Dermis microvascular lymphatic vessel endothelial cell (primary cell): ENCODE data around the gene ACVR2B. TPM values are rescaled to one million over a fixed set of nuclear protein-coding genes. Genes with fewer than 3 reads are reported as not detected.
"Not testable (repeated sequence)": the region's sequence is repeated elsewhere in the genome, so short reads cannot be mapped to it uniquely, and the experiment has no call there.

Experiments used
- DNase-seq, 2 donors: peaks; one replicate each; pipeline versions ENCODE4 v3.0.0 to v3.0.0-alpha.2; 2010; ENCODE audit warnings: low read depth in 2 of 2
- total RNA-seq: library from RNA; depleted of rRNA; stranded (reverse); fragments of >200 nt; gene quantifications from 2 replicates; pipeline ENCODE4 v1.2.1, GENCODE V29; 2014

ACVR2B gene
- total RNA-seq: 2.7 and 3.3 TPM in 2 replicates

DNA sequence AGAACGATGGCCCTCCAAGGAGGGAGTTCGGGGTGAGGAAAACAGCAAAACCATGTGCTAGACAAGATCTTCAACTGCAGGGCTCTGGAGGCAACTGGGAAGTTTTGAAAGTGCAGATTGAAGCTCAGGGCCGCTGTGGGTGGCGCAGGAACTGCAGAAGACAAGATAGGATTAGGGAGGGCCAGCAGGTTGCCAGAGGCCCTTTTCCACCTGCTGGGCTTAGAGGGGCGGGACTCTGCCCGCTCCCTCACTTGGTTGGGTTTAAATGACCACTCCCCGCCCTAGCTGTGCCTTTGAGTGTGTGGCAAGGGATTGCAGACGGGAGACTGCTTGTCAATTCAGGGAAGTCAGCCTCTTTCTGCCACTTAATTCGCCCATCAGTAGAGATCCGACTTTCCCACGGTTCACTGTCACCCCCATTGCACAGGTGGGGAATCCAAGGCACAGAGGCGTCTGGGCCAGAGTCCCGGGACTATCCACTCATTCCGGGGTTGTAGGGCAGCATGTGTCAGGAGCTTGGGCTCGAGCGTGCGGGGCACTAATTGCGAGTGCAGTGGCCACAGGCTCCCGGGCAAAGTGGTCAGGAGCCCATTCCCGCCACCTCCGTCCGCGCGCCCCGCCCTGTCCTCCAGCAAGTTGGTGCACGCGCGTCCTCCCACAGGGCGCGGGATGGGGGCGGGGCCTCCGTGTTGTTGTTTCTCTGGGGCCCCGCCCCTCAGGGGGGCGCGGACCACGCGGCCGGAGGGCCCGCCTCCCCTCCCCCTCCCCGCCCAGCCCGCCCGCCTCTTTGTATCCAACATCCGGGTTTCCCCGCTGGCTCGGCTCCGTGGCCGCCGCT lies at the start of gene ACVR2B:
Gene ACVR2B (plus strand): TSS at position 816 of the 838 bp plus-strand sequence. CDS start 433 bp downstream, outside the sequence.
- DNase-seq: peak; percentile 55 to 83

DNA sequence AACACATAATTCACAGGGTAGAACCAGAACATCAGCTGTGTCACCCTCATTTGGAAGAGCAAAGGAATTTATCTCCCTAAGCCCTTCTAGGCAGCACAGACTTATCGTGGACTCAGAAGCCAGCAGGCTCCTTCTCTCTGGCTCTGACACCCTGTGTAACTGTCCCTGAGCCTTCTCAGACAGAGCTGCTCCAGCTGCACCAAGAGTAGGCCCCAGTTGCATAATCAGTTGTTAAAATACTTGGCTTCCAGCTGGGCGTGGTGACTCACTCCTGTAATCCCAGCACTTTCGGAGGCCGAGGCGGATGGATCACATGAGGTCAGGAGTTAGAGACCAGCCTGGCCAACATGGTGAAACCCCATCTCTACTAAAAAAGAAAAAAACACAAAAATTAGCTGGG lies 49.4 kb upstream of the ACVR2B start:
- DNase-seq: no peak

DNA sequence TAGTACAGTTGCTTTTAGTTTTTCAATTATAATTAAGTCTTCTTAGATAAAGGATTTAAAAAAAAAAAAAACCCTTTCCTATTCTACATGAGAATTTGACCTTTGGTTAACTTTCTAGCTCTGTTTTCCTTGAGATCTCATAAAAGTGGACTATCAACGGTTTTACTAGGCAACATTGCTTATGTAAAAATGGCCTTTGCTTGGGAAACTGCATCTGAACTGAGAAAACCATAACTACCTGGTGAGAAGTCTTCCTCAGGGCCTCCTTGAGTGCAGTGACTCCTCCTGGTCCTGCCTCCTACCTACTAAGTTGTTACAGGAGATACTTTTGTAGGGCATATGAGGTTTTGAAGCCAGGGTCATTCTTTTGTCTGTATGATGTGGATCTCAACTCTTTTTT lies 42.1 kb upstream of the ACVR2B start:
- DNase-seq: no peak

DNA sequence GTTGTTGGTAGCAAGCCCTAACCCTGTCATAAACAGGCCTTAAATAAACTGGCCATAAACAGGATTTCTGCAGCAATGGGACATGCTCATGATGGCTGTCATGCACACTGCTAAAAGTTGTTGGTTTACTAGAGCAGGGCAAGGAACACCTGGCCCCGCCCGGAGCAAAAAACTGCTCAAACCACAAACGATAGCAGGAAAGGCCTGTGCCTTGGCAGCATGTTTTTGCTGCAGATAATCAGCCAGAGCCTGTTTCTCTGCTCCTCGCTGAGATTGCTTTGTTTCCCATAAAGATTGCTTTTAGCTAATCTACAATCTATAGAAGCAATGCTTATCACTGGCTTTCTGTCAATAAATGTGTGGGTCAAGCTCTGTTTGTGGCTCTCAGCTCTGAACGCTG lies 32.9 kb upstream of the ACVR2B start:
- DNase-seq: not testable (repeated sequence)

DNA sequence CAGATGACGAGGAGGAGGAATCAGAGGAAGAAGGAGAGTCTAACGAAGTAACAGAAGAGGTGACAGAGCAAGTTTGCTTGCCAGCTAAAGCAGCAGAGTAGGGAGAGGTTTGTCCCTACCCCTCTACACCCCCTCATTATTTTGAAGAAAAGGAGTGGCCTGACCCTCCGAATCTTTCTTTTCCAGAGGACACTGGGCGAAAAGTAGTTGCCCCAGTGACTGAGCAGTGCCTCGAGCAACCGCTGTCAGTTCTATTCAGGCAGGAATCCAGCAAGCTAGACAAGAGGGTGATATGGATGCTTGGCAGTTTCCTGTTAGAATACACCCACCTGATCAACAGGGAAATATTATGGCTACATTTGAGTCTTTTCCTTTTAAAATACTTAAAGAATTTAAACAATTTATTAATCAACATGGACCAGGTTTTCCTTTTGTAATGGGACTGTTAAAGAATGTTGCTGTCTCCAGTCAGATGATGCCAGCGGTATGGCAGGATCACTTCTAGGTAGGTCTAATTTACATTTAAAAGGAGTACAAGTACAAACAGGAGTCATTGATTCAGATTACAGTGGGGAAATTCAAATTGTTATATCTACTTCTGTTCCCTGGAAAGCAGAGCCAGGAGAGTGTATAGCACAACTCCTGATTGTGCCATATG lies 31.9 kb upstream of the ACVR2B start:
- no peak for DNase-seq

DNA sequence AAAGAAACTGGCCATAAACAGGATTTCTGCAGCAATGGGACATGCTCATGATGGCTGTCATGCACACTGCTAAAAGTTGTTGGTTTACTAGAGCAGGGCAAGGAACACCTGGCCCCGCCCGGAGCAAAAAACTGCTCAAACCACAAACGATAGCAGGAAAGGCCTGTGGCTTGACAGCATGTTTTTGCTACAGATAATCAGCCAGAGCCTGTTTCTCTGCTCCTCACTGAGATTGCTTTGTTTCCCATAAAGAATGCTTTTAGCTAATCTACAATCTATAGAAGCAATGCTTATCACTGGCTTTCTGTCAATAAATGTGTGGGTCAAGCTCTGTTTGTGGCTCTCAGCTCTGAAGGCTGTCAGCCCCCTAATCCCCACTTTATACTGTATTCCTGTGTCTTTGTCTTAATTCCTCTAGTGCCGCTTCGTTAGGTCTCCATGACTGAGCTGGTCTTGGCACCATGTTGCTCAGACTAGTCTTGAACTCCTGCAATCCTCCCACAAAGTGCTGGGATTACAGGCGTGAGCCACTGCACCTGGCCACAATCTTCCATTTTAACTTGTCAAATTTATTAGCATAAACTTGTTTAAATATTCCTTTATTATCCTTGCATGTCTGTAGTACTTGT lies 26.8 kb upstream of the ACVR2B start:
- not testable (repeated sequence) for DNase-seq

DNA sequence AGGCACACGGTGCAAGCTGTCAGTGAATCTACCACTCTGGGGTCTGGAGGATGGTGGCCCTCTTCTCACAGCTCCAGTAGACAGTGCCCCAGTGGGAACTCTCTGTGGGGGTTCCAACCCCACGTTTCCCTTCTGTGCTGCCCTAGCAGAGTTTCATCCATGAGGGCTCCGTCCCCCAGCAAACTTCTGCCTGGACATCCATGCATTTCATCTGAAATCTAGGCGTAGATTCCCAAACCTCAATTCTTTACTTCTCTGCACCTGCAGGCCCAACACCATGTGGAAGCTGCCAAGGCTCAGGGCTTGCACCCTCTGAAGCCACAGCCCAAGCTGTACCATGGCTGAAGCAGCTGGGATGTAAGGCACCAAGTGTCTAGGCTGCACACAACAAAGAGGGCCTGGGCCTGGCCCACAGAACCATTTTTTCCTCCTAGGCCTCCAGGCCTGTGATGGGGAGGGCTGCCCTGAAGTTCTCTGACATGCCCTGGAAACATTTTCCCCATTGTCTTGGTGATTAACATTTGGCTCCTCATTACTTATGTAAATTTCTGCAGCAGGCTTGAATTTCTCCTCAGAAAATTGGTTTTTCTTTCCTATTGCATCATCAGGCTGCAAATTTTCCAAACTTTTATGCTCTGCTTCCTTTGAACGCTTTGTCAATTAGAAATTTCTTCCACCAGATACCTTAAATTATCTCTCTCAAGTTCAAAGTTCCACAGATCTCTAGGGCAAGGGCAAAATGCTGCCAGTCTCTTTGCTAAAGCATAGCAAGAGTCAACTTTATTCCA lies 20.6 kb upstream of the ACVR2B start:
- DNase-seq: not testable (repeated sequence)

DNA sequence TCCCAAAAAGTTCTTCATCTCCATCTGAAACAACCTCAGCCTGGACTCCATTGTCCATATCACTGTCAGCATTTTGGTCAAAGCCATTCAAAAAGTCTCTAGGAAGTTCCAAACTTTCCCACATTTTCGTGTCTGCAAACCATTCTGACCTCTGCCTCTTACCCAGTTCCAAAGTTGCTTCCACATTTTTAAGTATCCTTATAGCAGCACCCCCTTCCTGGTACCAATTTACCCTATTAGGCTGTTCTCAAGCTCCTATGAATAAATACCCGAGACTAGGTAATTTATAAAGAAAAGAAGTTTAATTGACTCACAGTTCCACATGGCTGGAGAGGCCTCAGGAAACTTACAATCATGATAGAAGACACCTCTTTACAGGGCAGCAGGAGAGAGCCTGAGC lies 20.0 kb upstream of the ACVR2B start:
- not testable (repeated sequence) for DNase-seq

DNA sequence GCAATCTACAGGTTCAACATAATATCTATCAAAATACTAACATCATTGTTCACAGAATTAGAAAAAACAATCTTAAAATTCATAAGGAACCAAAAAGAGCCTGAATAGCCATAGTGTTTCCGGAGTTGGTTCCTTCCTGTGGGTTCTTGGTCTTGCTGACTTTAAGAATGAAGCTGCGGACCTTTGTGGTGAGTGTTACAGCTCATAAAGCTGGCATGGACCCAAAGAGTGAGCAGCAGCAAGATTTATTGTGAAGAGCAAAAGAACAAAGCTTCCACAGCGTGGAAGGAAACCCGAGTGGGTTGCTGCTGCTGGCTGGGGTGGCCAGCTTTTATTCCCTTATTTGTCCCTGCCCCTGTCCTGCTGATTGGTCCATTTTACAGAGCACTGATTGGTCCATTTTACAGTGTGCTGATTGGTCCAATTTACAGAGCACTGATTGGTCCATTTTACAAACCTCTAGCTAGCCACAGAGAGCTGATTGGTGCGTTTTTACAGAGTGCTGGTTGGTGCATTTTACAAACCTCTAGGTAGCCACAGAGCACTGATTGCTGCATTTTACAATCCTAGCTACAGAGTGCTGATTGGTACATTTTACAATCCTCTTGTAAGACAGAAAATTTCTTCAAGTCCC lies 15.1 kb upstream of the ACVR2B start:
- peak in 1 of 2 donors; percentile 68 for DNase-seq

DNA sequence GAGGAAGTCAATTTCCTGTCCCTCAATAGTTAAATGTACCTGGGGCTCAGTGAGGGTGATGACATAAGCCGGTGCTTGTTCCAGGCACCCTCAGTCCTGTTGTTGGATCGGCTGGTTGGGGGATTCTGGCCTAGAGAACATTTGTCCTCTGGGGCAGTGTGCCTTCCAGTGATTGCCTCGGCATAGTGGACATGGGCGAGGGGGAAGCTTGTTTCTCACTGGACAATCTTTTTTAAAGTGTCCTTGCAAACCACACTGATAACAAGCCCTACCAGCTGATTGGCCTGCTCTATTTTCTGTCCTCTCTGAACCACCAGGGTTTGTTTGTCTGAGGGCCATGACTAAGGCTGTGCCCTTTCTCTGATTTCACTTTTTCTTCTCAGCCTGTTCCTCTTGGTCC lies 10.5 kb upstream of the ACVR2B start:
- not testable (repeated sequence) for DNase-seq

DNA sequence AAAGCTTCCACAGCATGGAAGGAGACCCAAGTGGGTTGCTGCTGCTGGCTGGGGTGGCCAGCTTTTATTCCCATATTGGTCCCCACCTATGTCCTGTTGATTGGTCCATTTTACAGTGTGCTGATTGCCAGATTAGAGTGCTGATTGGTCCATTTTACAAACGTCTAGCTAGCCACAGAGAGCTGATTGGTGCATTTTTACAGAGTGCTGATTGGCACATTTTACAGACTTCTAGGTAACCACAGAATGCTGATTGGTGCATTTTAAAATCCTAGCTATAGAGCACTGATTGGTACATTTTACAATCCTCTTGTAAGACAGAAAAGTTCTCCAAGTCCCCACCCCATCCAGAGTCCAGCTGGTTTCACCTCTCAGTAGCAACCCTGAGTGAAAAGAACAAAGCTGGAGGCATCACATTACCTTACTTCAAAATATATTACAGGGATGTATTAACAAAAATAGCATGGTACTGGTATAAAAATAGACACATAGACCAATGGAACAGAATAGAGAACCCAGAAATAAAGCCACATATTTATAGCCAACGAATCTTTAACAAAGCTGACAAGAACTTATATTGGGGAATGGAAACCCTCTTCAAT lies 7.5 kb upstream of the ACVR2B start:
- DNase-seq: no peak

DNA sequence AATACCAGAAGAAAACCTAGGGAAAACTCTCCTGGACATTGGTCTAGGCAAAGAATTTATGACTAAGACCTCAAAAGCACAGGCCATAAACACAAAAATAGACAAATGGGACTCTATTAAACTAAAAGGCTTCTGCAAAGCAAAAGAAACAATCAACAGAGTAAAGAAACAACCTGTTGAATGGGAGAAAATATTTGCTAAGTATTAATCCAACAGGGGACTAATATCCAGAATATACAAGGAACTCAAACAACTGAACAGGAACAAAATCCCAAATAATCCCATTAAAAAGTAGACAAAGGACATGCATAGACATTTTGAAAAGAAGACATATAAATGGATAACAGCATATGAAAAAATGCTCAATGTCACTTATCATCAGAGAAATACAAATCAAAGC lies 6.9 kb upstream of the ACVR2B start:
- DNase-seq: no peak

DNA sequence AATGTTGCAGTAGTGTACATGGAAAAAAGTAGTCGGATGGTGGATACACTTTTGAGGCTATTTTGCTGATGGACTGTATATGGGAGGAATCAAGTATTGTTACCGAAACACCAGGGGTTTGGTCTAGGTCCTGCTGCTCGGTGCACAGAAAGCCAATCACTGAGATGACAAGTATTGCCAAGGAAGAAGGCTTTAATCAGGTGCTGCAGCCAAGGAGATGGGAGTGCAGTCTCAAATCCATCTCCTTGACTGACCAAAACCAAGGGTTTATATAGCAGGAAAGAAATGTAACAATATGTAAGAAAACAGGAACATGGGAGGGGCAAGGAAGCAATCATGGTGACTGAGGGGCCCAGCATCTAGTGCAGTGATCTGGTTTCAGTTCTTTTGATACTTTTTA lies 2.8 kb upstream of the ACVR2B start:
- DNase-seq: no peak

DNA sequence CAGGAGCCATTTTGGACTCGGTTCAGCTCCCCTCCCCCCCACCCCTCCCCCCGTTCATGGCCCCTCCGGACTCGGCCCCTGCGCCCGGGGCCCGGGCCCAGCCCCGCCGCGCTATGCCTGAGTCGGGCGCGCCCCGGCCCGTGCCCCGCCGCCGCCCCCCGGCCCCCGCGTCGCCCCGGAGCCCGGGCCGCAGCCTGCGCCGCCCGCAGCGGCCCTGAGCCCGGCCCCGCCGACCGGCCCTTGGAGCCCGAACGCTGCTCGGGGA lies 155 bp downstream of the ACVR2B start:
- DNase-seq: no peak

DNA sequence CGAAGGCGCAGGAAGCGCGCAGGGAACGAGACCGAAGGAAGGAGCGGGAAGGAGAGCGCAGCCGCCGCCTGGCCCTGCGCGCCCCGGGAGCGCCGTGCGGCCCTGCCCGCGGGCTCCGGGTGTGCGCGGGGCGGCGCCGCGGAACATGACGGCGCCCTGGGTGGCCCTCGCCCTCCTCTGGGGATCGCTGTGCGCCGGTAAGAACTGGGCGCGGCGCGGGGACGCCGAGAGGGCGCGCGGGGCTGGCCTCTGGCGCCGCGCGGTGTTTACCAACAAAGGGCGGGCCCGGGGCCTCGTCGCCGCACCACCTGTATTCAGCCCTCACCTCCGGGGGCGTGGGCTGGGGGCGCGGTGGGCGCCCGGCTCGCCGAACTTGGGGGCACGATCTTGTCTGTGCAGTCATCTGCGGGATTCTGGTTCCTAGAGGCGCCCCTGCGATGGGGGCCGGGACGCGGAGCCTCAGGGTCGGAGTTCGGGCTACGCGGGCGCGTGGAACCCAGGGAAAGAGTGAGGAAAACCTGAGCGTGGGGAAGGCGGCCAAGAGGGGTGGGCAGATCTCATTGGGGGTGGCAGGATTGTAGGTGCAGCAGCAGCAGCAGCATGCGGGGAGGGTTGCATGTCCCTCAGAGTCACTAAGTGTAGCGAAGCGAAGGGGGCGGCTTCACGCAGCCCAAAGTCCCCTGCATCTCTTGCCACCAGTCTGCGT lies 641 bp downstream of the ACVR2B start:
- peak in 1 of 2 donors; percentile 30 for DNase-seq

DNA sequence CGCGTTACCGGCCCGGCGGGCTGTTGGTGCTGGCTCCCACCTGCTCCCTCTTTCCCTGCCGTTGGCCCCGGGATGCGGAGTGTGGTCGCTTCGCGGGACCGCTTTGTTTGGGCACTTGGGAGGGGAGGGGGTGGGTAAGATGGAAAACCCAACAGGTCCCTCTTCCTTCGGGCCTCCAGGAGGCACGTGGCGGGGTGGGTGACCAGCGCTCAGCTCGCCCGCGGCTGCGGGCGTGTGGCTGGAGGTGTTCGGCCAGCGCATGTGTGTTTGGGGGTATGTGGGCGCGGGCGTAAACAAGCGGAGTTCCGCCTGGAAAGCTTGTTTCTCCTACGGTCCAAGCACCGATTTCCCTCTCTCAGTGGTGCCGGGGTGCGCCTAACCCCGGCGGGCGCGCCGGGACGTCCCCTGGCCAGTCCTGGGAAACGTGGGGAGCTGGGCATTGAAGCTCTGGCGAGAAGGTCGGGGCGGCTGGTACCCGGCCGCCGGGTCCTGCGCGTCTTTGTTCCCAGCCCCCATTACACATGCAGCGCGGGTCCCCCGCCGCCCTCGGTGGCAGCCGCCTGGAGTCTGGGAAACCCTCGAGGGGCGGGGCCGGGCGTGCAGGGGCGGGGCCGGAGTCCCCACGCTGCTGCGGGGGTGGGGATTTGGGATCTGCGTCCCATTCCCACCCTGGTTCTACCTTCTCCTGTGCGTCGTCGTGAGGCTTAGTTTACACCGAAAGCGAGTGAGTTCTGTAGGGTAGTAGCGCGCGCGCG lies 1.4 kb downstream of the ACVR2B start:
- peak; percentile 30 to 71 for DNase-seq

DNA sequence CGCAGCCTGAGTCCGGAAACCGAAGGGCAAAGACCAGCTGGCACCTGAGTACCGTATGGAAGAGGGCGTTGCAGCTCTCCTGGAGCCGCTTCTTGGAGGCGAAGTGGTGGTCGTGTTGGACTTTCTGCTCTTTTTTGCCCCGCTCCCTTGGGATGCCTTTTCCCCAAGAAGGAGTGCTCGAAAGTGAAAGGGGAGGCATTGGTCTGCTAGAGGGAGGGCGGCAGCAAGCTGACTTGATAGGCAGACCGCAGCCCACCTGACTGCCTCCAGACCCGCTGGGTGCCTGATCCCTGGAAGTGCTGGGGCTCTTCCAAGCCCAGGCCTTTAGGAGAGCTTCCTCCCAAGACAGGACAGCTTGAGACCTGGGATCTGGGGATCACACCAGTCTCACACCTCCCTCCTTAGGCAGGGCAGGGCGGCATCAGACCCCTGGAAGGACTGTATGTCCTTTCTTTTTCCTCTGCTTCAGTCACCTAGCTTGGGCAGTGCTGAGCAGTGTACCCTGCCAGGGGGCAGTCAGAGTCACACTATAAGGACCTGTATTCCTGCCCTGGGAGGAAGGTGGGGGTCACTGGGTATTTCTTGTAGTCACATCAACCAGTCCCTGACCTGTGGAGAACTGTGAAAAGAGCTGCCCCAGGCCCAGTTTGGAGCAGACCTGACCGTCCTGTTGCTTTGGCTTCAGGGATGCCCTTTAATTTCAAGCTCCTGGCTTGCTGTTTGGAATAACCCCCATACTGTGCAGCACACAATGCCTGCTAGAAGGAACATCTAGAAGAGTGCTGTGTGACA lies 2.1 kb downstream of the ACVR2B start:
- peak in 1 of 2 donors; percentile 41 for DNase-seq

DNA sequence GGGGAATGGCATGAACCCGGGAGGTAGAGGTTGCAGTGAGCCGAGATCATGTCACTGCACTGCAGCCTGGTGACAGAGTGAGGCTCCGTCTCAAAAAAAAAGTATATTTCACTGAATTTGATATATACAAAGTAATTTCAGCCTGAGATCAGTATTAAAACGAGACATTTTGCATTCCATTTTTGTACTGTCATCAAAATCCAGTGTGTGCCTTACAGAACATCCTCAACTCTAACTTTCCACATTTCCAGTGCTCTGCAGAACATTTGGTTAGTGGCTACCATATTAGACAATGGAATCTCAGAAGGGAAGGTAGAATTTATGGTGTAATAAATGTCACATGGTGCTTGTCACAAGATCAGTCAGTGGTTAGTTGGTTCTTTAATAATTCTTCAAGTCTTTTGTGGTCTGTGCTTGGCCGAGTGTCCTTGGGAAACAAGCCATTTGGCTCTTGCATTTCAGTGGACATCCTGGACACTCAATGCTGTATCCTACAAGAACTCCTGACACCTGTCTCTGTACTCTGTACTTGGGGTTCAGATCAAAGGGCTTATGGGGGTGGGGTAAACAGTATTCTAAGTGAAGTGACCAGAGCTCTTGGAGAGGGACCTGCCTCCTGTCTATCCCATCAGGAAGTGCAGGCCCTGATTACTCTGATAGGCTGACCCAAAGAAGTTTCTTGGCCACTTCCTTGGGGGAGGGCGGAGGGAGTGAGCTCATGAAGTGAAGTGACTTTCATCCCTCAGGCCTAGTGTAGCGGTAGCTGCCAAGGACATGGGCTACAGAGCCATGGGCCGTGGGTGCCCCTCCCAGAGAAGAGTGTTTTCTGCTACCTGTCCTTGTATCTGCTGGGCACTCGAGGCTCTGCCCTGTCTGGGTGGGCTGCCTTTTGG lies 3.7 kb downstream of the ACVR2B start:
- DNase-seq: no peak
